ENCODE measurements around the gene EFNA4.

GRCh38 chr1:155044812-155045657, 18.5 kb upstream of the EFNA4 start:
- TF ChIP-seq CTCF (IDR thresholded peaks at IDR 0.05 in 2 of 3, conservative IDR thresholded peaks at IDR 0.05 in 1 of 3; ENCODE audit: borderline replicate concordance in 1 of 3, insufficient read depth in 1 of 3, low read depth in 2 of 3, low read length in 2 of 3), result peak in 2 of 3 experiments; percentile 77 to 80; a peak in 4 of 6 replicates
- no peak for TF ChIP-seq EGR1 (IDR thresholded peaks at IDR 0.05; ENCODE audit: low read depth)
- TF ChIP-seq POLR2A (IDR thresholded peaks at IDR 0.05; ENCODE audit: borderline replicate concordance, extremely low read depth, insufficient read depth, insufficient read length), result no peak
- no peak for TF ChIP-seq RAD21 (IDR thresholded peaks at IDR 0.05; ENCODE audit: low read depth)
- no peak for TF ChIP-seq YY1 (IDR thresholded peaks at IDR 0.05; ENCODE audit: extremely low read depth, insufficient replicate concordance, low read depth, low read length)
- no peak for TF ChIP-seq MAX (IDR thresholded peaks at IDR 0.05)
- TF ChIP-seq EZH2 (IDR thresholded peaks at IDR 0.05), result no peak
- no peak for TF ChIP-seq POLR2AphosphoS5 (IDR thresholded peaks at IDR 0.05; ENCODE audit: low read depth, low read length)
- TF ChIP-seq ZBTB33 (IDR thresholded peaks at IDR 0.05; ENCODE audit: extremely low read depth, insufficient replicate concordance, low read length), result no peak
- TF ChIP-seq SRF (IDR thresholded peaks at IDR 0.05; ENCODE audit: low read depth), result no peak
- no peak for TF ChIP-seq EZH2phosphoT487 (IDR thresholded peaks at IDR 0.05; ENCODE audit: borderline replicate concordance)
- no peak for TF ChIP-seq ZNF274 (IDR thresholded peaks at IDR 0.05; ENCODE audit: low read depth, low read length)
